ENCODE data around the gene FUBP3.

FUBP3 gene

GRCh38 chr9:130687615-130688014 lies 108.2 kb downstream of the FUBP3 start:
- DNase-seq (ENCODE audit: low spot score), result no peak
- no peak for TF ChIP-seq CTCF (IDR thresholded peaks at IDR 0.05; ENCODE audit: borderline replicate concordance, control extremely low read depth, extremely low read depth, insufficient read depth, missing control alignments)
- in situ Hi-C loops (cut with MboI; ENCODE audit: low sequenced_read_pairs, unreplicated experiment), result loop anchor here (25.0 kb wide), 1 partner anchor 225 kb away; no protein-coding TSS in a partner anchor

Data from GM13976 (cell line).